Globus pallidus (tissue), 1 donor: Measurements from ENCODE around the gene TYMS.
"Not testable (repeated sequence)": the region's sequence is repeated elsewhere in the genome, so short reads cannot be mapped to it uniquely, and the experiment has no call there.

Experiments used
- DNase-seq: peaks from one replicate; pipeline ENCODE4 v3.0.0-alpha.2; 2015; ENCODE audit warnings: low spot score

TYMS gene

DNA sequence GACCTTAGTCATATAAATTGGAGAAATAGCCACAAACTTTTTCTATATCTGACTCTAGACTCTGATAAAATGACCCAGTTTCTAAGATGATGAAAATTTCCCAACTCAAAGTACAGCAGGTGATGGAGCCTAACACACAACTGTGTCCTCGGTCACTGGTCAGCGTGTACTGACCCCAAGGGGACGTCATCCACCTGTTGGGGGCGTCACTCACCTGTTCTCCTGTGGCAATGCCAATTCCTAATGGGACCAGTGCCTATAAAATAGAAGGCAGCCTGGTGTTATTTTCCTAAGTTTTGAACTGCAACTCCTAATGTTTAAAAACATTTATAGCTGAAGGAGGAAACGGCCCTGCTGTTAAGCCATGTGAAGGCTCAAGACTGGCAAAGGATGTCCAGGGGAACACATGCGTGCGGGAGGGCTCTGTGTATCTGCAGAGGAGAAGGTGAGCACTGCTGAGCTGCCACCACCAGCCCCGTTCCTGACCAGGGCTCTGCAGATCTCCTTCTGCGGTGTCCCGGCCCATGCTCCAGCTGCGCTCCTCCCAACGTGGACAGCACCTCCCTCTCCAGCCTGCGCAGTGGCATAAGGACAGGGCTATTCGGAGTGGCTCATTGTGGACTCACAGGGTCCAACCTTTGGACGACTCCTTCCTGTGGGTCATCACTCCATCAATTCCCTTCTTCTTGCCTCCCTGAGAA, 21.2 kb downstream of the TYMS start:
- no peak for DNase-seq

DNA sequence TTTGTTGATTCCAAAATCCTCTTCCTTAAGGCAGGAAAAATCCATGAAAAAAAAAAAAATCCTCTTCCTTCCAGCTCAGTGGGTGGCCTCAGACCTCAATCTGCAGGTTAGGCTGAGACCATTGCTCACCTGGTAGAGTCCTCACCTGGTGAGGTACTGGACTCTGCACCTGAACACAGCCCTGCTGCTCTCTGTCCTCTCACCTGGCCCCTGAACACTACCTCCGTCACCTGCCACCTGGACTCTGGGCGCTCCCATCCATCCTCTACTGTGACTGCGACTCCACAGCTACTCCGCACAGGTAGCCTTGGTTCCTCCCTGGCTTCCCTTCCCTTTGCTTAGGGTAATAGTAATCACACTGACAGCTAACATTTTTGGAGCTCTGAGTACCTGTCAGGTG, 22.1 kb downstream of the TYMS start:
- no peak for DNase-seq

DNA sequence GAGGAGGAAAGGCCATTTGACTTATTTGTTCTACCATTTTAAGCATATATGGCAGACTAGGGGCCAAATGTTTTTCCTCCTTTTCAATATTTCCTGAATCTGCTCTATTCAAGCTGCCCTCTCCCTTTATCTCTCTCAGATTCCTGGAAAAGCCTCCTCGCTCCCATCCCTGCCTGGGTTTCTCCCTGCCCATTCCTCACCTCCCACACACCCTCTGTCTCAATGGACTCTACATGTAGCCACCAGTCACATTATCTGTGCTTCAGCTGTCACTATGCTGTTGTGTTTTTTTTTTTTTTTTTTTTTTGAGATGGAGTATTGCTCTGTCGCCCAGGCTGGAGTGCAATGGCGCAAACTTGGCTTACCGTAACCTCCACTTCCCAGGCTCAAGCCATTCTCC, 22.9 kb downstream of the TYMS start:
- DNase-seq, result no peak

DNA sequence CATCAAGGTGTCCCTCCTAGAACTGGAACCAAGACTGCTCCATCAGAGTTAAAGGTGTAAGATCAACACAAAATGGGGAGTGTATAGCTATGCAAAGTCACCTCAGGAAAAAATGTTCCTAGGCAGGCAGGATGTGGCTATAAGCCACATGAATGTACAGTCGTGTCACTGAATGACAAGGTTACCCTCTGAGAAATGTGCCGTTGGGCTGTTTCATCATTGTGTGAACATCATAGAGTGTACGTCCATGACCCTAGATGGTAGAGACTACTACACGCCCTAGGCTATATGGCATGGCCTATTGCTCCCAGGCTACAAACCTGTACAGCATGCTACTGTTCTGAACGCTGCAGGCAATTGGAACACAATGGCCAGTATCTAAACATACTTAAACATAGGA, 24.5 kb downstream of the TYMS start:
- no peak for DNase-seq

DNA sequence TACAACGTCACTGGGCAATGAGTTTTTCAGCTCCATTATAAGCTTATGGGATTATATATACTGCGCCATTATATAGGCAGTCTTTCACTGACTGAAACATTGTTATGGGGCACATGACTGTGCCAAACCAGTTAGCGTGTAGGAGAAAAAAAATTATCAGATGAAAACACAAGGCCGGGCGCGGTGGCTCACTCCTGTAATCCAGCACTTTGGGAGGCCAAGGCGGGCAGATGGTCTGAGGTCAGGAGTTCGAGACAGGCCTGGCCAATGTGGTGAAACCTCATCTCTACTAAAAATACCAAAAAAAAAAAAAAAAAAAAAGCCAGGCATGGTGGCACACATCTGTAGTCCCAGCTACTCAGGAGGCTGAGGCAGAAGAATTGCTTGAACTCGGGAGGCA, 25.0 kb downstream of the TYMS start:
- not testable (repeated sequence) for DNase-seq

DNA sequence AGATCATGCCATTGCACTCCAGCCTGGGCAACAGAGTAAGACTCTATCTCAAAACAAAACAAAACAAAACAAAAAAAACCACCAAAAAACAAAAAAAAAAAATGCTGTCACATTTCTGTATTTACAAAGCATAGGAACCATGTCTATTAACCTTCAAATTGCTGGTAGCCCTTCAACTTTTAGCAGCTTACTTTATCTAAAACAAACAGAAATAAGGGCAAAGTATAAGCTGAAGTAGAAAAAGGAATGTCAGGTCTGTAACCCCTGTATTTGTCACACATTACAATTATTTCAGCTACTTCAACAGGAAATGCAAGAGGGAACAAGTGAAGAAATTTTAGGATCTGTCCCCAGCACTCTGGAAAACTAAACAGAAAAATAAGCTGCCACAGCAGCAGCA, 25.4 kb downstream of the TYMS start:
- no peak for DNase-seq

DNA sequence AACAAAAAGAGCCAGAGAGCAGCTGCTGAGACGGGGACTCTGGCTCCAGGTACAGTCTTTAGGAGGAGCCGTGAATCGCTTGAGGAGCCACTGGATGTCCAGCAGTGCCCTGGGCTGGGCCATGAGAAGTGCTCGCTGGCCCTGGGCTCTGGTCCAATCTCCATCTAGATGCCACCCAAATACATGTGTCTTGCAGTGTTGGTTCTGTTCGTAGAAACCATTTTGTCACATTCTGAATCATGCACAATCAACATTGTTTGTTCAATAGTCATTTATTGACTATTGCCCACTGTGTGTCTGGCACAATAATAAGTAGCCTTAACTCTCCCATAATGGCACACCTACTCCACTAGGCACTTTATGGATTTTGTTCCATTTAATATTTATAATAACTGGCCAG, 26.1 kb downstream of the TYMS start:
- no peak for DNase-seq

DNA sequence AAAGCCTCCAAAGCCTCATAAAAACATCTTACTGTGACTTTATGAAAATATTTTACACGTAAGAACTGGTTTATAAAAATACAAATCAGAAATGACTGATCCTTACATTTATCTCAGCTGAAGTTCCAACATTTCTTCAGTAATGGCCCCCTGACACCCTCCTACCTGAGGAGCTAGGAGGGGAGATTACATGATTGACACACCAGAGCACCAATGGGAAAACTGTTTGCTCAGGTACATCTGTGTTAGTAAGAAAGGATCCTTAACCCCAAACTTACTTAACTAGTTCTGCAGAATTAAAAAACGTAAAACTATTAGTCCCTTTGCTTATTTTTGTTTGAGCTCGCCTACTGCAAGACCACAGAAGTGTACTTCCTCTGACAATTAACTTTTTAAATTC, 28.0 kb downstream of the TYMS start:
- no peak for DNase-seq

DNA sequence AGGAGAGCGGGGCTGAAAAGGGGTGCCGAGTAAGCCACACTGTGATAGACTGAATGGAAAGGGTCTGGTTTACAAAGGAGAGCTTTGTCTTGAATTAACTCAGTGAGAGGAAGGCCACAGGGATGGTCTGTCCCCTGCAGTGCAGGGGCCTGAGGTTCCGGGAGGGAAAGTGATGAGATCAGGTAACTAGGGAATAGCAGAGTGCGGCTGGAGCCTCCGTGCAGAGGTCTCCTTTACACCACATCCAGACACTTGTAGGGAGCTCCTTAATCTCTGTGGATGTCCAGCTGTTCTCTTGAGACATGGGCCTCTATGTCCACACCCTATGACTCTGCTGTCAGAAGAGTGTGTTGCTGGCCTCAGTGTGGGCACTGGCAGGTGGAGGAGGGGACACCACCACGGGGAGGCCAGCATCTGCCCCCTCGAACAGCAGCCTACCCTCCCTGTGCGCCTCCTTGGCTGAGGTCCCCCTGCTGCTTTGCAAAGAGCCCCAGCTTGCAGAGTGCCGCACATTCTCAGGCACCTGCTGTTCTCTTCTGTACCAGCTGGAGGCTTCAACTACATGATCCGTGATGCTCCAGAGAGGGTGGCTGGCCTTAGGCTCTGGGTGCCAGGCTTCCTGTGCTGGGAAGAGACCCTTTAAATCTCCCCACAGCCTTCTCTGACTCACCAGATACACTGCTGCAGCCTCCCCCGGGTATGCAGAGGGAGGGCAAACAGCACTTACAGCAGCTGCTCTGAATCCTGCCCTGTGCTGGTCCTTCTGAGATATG, 29.1 kb downstream of the TYMS start:
- peak; percentile 38 for DNase-seq

DNA sequence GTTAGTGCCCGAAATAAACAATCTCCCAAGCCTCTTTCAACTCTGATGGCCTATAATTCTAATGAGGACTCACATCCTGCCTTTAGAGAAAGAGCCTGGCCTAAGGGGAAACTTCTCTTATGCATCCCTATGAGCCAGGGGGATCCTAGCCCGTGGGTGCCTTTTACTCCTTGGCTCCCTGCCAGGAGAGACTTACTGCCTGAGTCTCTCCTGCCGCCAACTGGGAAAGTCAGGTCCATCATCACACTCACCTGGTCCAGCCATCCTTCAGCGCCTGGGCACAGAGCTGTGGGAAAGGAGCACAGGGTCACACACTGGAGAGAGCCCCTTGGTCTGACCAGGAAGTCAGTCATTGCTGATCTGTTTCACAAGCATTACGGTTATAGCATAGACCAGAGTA, 30.9 kb downstream of the TYMS start:
- DNase-seq, result no peak

DNA sequence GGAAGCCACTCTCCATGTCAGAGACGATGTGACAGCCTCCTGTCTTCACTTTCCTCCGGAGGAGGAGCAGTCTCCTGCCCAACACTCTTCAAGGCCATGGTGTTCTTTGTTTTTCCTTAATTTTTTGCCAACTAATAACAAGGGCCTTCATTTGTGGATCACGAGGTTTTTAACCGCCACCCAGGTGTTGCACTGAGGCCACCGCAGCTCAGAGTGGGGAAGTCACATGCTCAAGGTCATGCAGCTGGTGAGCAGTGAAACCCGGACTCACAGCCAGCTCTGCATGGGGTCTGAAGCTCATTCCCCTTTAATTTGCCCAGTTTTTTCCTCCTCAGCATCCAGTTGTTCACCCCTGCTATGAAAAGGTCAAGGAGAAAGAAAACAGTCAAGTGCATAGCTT, 35.4 kb downstream of the TYMS start:
- DNase-seq, result no peak

DNA sequence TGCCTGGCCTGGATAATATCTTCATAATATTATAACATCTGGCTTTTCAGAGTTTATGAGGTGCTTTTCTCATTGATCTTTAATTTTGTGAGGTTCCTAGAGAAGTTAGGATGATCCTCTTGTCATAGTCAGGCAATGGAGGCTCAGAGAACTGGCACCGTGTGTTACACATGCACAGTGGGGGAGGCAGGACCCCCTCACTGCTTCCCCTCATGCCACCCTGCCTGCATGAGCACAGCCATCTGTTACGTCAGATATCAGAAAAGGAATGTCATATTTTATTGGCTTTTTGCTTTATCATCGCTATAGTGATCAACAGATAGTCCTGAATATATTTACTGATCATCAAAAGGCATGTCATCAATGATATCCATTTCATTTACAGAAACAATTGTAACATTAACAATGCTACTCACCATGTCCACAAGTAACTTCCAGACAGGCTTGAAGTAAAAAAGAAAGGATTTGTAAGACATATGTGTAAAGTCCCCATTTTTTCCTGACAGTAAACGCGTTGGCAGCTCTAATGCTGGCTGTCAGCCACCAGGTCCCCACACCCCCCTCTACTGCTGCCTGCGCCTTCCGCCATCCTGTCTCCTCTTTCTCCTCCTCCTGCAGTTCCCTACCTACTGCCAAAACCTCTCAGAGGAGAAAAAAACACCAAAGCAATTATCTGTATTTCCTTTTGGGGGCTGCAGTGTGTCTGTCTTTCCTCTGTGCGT, 36.2 kb downstream of the TYMS start:
- DNase-seq, result no peak

DNA sequence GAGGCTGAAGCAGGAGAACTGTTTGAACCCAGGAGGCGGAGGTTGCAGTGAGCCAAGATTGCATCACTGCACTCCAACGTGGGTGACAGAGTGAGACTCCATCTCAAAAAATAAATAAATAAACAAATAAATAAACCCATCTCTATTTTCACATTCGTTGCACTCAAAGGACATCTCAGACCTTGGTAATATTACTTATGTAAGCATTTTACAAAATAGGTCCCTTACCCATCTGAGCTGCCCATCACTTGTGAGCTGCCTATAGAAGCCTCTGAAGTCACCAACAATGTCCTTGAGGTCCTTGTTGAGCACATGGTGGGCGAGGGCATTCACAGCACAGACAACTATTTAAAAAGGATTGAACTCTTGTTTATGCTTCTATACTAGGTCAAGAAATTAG, 39.6 kb downstream of the TYMS start:
- no peak for DNase-seq

DNA sequence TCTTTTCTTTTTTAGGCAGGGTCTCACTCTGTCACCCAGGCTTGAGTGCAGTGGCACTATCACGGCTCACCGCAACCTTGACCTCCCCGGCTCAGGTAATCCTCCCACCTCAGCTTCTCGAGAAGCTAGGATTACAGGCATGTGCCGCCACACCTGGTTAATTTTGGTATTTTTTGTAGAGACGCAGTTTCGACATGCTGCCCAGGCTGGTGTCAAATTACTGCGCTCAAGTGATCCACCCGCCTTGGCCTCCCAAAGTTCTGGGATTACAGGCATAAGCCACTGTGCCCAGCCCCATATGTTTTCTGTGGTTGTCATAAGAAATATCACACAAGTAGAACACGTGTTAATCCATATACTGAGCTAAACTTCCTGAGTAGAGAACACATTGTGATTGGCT, 40.3 kb downstream of the TYMS start:
- no peak for DNase-seq

DNA sequence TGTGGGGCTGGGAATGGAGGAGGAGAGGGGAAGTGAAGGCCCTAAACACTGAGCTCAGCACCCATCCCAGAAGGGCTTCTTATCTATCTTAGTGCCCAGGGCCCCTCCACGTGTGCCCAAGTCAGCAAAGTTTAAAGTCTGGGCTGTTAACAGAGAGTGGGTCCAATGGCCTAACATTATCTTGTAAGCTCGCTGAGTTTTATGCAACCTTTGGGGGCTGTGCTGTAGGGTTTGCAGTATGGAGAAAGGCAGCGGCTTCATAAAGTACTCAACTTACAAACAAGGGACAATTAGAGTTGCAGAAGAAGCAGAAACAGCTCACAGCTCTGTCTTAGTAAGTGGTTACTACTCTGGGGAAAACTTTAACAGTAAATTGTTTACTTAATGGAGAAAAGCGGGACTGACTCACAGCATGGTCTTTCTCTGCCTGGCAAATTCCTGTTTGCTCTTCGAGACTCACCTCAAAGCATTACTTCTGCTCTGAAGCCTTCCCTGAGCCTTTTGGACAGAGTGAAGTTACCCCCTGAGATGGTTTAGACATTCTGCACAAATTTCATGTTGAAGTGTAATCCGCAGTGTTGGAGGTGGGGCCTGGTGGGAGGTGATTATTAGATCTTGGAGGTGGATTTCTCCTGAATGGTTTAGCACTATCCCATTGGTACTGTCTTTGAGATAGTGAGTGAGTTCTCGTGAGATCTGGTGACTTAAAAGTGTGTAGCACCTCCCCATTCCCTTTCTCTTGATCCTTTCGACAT, 45.9 kb downstream of the TYMS start:
- no peak for DNase-seq

DNA sequence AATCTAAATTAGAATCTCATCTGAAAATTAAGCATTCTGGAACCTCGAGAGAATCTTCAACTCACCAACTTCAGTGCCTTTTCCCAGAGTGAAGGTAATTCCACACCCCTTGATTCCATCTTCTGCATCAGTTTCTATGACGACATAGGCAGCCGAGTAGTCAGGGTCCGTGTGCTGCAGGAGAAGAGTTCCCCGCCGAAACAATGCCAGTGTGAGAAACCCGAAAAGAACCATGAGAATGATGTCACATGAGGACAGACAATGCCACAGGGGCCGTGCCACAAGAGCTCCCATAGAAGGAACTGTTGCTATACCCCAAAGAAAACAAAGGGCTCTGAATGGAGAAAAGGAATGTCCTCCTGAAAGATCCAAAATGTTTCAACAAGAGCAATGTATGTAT, 49.0 kb downstream of the TYMS start:
- DNase-seq, result peak; percentile 60

DNA sequence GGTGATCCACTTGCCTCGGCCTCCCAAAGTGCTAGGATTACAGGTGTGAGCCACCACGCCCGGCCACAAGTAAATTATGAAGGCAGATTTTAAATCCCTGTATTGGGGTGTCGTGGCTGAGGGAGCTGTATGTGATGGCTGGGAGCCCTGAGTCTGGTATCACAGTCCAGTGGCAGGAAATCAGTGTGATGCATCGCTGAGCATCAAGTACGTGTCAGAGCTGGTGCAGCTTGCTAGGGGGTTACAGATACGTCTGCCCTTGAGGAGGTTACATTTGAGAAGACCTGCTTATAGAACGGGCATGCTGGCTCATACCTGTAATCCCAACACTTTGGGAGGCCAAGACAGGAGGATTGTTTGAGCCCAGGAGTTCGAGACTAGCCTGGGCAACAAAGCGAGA, 50.6 kb downstream of the TYMS start:
- DNase-seq, result no peak

DNA sequence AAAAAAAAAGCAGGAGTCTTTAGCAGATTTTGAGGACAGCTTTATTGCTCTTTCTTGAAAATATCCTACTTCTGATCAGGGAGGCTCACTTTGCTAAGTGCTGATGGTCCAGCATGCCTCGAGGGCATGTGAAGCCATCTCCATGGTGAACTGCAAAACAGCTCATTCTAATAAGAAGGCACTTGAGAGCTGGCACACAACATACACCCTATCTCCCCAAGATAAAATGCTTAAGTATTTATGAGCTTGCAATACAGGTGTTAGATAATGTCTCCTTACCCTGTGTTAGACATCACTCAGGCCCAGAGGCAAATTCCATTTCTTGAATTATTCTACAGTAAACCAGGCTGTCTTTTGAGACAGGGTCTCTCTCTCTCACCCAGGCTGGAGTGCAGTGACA, 52.3 kb downstream of the TYMS start:
- DNase-seq, result no peak

DNA sequence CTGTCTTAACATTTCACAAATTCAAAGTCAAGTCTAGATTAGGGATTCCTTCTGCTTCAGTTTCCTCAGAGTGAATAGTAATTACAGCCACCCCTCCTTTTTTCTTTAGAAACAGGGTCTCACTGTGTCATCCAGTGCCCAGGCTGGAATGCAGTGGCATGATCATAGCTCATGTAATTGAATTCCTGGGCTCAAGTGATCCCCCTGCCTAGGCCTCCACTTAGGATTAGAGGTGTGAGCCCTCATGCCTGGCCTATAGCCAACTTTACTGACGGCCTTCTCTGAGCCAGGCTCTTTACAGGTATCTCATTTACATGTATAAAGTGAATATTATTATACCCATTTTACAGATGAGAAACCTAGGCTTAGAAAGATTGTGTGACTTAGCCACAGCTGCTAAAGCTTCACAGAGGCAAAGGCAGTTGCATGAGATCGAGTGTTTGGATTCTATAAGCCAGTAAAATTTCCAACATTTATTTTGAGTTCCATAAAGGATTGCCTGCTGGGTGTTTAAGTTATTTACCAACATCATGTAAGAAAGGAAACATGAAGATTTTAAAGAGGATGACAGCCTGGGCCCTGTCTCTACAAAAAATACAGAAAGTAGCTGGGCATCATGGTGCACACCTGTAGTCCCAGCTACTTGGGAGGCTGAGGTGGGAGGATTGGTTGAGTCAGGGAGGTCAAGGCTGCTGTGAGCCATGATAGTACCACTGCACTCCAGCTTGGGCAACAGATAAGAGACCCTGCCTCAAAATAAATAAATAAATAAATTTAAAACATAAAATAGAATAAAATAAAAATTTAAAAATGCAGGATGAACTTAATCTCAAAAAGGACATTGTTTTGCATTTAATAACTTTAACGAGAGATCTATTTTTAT, 53.2 kb downstream of the TYMS start:
- no peak for DNase-seq

DNA sequence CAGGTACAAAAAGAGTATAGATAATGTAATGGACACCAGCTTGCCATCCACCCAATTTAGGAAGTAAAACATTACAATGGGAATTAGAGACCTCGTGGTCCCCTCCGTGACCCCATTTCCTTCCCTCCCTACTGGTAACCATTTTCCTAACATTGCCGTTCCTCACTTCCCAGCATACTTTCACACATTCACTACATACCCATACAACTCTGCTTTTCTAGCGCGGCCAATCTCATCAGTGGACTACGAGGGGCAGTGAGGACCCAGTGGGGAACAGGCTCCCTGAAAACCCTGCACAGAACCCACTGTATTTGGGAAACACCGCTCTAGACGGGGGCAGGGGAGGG, 53.8 kb downstream of the TYMS start:
- DNase-seq, result no peak

DNA sequence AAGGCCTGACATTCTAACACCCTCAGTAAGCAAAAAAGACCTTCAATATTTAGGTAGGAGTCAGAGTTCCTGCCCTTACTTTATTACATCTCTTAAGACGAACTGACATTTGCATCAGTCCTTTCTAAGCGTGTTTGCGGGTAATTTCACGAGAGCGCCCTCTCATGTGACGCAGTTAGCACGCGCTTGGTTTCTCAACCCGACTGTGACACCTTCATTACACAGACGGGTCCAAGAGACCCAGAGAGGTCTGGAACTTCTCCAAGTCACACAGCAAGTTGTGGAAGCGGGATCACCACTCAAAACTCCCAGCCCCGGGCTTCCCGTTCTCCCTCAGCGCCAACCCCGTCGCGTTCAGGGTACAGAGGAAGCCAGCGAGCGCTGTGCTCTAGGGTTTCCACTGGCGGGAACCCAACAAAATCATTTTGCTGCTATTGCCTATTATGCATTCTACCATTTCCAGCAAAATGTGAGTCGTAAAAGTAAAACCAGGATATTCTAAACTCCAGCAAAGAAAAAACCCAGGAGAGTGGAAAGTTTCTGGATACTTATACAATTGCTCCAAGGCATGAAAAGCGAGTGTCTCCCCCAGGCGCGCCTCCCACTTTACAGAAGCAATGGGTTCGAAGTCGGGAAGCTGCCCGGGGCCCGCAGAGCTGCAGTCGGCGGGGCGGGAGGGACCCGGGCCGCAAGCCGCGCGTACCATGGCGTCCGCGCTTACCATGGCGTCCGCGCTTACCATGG, 54.4 kb downstream of the TYMS start:
- peak; percentile 86 for DNase-seq
